Keratinocyte (primary cell): ENCODE data around the gene IGFLR1. TPM values are rescaled to one million over a fixed set of nuclear protein-coding genes. Genes with fewer than 3 reads are reported as not detected.

Experiments
- DNase-seq: peaks from one replicate; pipeline ENCODE4 v3.0.0-alpha.2; 2011; ENCODE audit warnings: low read depth, missing footprints, low spot score
- FAIRE-seq: peaks from 2 replicates; lab custom pipeline; 2011; peaks lifted over from hg19 to GRCh38; lab: Jason Lieb, UNC
- H2AFZ ChIP-seq: 2 replicates; pipeline ENCODE4 v1.6.0; 2012; ENCODE audit warnings: low read length, control low read depth, inconsistent platforms; ENCODE audit not compliant: control insufficient read depth
- H3K27ac ChIP-seq: 2 replicates; pipeline ENCODE4 v1.5.1; 2011; ENCODE audit warnings: low read length; ENCODE audit not compliant: control insufficient read depth, insufficient read depth
- H3K27me3 ChIP-seq: 3 replicates; pipeline ENCODE4 v1.6.0; 2011; ENCODE audit warnings: low read length; ENCODE audit not compliant: control insufficient read depth, insufficient read depth; ENCODE audit errors: extremely low read depth
- H3K36me3 ChIP-seq, 2 experiments: 2 replicates in 1 of 2; 3 replicates in 1 of 2; pipeline ENCODE4 v1.5.1; 2011; ENCODE audit warnings: low read length in 2 of 2, mild to moderate bottlenecking in 1 of 2; ENCODE audit not compliant: control insufficient read depth in 2 of 2, insufficient read depth in 2 of 2; ENCODE audit errors: extremely low read depth in 1 of 2
- H3K4me1 ChIP-seq: 3 replicates; pipeline ENCODE4 v1.5.1; 2011; ENCODE audit warnings: low read length; ENCODE audit not compliant: control insufficient read depth, insufficient read depth; ENCODE audit errors: extremely low read depth
- H3K4me2 ChIP-seq: 3 replicates; pipeline ENCODE4 v1.6.0; 2011; ENCODE audit warnings: low read depth, low read length; ENCODE audit not compliant: control insufficient read depth, insufficient read depth; ENCODE audit errors: extremely low read depth
- H3K4me3 ChIP-seq, 3 experiments: fragments of 200-600 bp in 1 of 3; sonication (generic) in 1 of 3; 2 replicates in 2 of 3; 3 replicates in 1 of 3; pipeline ENCODE4 v1.5.1; 2011 to 2016; ENCODE audit warnings: low read length in 3 of 3, mild to moderate bottlenecking in 3 of 3, control low read depth in 2 of 3, inconsistent platforms in 1 of 3, low read depth in 1 of 3, mixed read lengths in 1 of 3, mixed run types in 1 of 3, moderate library complexity in 1 of 3; ENCODE audit not compliant: control insufficient read depth in 2 of 3, insufficient read depth in 2 of 3; ENCODE audit errors: extremely low read depth in 1 of 3
- H3K79me2 ChIP-seq: 2 replicates; pipeline ENCODE4 v1.6.0; 2012; ENCODE audit warnings: low read length; ENCODE audit not compliant: control insufficient read depth, insufficient read depth
- H3K9ac ChIP-seq: 3 replicates; pipeline ENCODE4 v1.6.0; 2011; ENCODE audit warnings: low read length; ENCODE audit not compliant: control insufficient read depth, insufficient read depth; ENCODE audit errors: extremely low read depth
- H3K9me1 ChIP-seq: 3 replicates; pipeline ENCODE4 v1.6.0; 2011; ENCODE audit warnings: low read length; ENCODE audit not compliant: control insufficient read depth, insufficient read depth; ENCODE audit errors: extremely low read depth
- H3K9me3 ChIP-seq: 2 replicates; pipeline ENCODE4 v1.5.1; 2012; ENCODE audit warnings: low read depth, low read length; ENCODE audit not compliant: control insufficient read depth
- H4K20me1 ChIP-seq: 3 replicates; pipeline ENCODE4 v1.6.0; 2011; ENCODE audit warnings: low read length; ENCODE audit not compliant: control insufficient read depth, insufficient read depth; ENCODE audit errors: extremely low read depth
- CTCF ChIP-seq, 3 experiments: IDR thresholded peaks in 1 of 3; conservative IDR thresholded peaks in 1 of 3; optimal IDR thresholded peaks in 1 of 3; 2 replicates in 2 of 3; 3 replicates in 1 of 3; pipeline versions ENCODE3 to v1.5.1; 2011; ENCODE audit warnings: low read length in 3 of 3, mild to moderate bottlenecking in 3 of 3, moderate library complexity in 2 of 3, control low read depth in 1 of 3, inconsistent platforms in 1 of 3; ENCODE audit not compliant: insufficient read depth in 2 of 3; ENCODE audit errors: extremely low read depth in 1 of 3
- EZH2 ChIP-seq: IDR thresholded peaks from one replicate; pipeline ENCODE4 v1.6.1; 2012; ENCODE audit warnings: inconsistent platforms, mild to moderate bottlenecking, low read length, moderate library complexity
- dilution Hi-C: fragments of 300-500 bp; cut with MboI; formaldehyde crosslinking; loops from one replicate; pipeline ENCODE4 v1.7.0; 2020; ENCODE audit warnings: low sequenced_read_pairs; ENCODE audit not compliant: extremely low pct_ligation_motif_present
- polyA plus RNA-seq, 5 experiments: library from polyadenylated mRNA; depleted of rRNA in 3 of 5; stranded (reverse) in 3 of 5; stranded (forward) in 1 of 5; unstranded in 1 of 5; fragments of >200 nt; gene quantifications; 1 replicate in 1 of 5; 2 replicates in 3 of 5; 3 replicates in 1 of 5; pipeline versions ENCODE4 v1.2.1 to v1.2.3, GENCODE V29; 2011 to 2012; ENCODE audit warnings: missing spikeins in 2 of 5, low read depth in 1 of 5, low replicate concordance in 1 of 5

Gene IGFLR1
- polyA plus RNA-seq, 1 donor (not counting 4 experiments of a cell fraction or from before 2014, with no cell fraction given) = 0.34 TPM

- H3K27me3 ChIP-seq = no peaks in the 10 kb centered on the region
- no peak overlapping the region for H3K27ac ChIP-seq
- H3K9ac ChIP-seq = no peak overlapping the region
- H3K4me3 ChIP-seq = no peak overlapping the region
- H4K20me1 ChIP-seq = no peaks in the 10 kb centered on the region
- peaks cover 69 to 74% of the 10 kb centered on the region in 2 experiments for H3K36me3 ChIP-seq
- FAIRE-seq = no peak
- no peak overlapping the region for H2AFZ ChIP-seq
- peaks cover 13% of the 10 kb centered on the region for H3K79me2 ChIP-seq
- H3K4me2 ChIP-seq = no peak overlapping the region
- TF ChIP-seq CTCF (optimal IDR thresholded peaks at IDR 0.05 in 1 of 3, IDR thresholded peaks at IDR 0.05 in 1 of 3, conservative IDR thresholded peaks at IDR 0.05 in 1 of 3; ENCODE audit: extremely low read depth in 1 of 3, insufficient read depth in 2 of 3, low read length in 3 of 3) (no peak), EZH2 (no peak)
- no peaks in the 10 kb centered on the region for H3K9me1 ChIP-seq
- DNase-seq = no peak
- H3K4me1 ChIP-seq = no peaks in the 10 kb centered on the region
- H3K9me3 ChIP-seq = no peaks in the 10 kb centered on the region
- dilution Hi-C loops = no loop called here
Observed at GRCh38 chr19:35727053-35727955, 14.9 kb downstream of the IGFLR1 start.

- H3K9me1 ChIP-seq = no peaks in the 10 kb centered on the region
- dilution Hi-C loops = no loop called here
- peaks cover 27% of the 10 kb centered on the region for H3K79me2 ChIP-seq
- no peak overlapping the region for H2AFZ ChIP-seq
- H3K4me2 ChIP-seq = no peak overlapping the region
- no peak overlapping the region for H3K4me3 ChIP-seq
- no peak for FAIRE-seq
- H4K20me1 ChIP-seq = peaks cover 4% of the 10 kb centered on the region
- H3K4me1 ChIP-seq = no peaks in the 10 kb centered on the region
- no peaks in the 10 kb centered on the region for H3K9me3 ChIP-seq
- no peak overlapping the region for H3K27ac ChIP-seq
- no peak overlapping the region for H3K9ac ChIP-seq
- DNase-seq = no peak
- H3K36me3 ChIP-seq = peaks cover 66 to 69% of the 10 kb centered on the region in 2 experiments
- H3K27me3 ChIP-seq = no peaks in the 10 kb centered on the region
- TF ChIP-seq EZH2 = no peak
- no peak for TF ChIP-seq CTCF (optimal IDR thresholded peaks at IDR 0.05 in 1 of 3, IDR thresholded peaks at IDR 0.05 in 1 of 3, conservative IDR thresholded peaks at IDR 0.05 in 1 of 3; ENCODE audit: extremely low read depth in 1 of 3, insufficient read depth in 2 of 3, low read length in 3 of 3)
Observed at GRCh38 chr19:35725216-35725861, 16.9 kb downstream of the IGFLR1 start.
